Urinary bladder (tissue), 4 donors: ENCODE measurements around the gene UBAP2L. TPM values are rescaled to one million over a fixed set of nuclear protein-coding genes. Genes with fewer than 3 reads are reported as not detected.
"Not testable (repeated sequence)": the region's sequence is repeated elsewhere in the genome, so short reads cannot be mapped to it uniquely, and the experiment has no call there.

ENCODE experiments used
- DNase-seq: peaks from one replicate; pipeline ENCODE4 v3.0.0-alpha.2; 2015; ENCODE audit errors: extremely low spot score
- H3K27ac ChIP-seq: one replicate; pipeline ENCODE4 v1.5.1; 2013; ENCODE audit warnings: low read depth, mild to moderate bottlenecking, moderate library complexity
- H3K36me3 ChIP-seq: one replicate; pipeline ENCODE4 v1.6.1; 2013; ENCODE audit warnings: mild to moderate bottlenecking, moderate library complexity; ENCODE audit not compliant: insufficient read depth
- H3K4me1 ChIP-seq: one replicate; pipeline ENCODE4 v1.6.1; 2013; ENCODE audit warnings: mild to moderate bottlenecking, moderate library complexity; ENCODE audit not compliant: insufficient read depth
- H3K4me3 ChIP-seq: one replicate; pipeline ENCODE4 v1.5.1; 2013; ENCODE audit warnings: low read depth, low read length
- WGBS: extraction: QIAGEN DNeasy Blood & Tissue Kit; methylation state at CpG from one replicate; pipeline ENCODE4 v1.1.7; 2013; 5-methylcytosine and 5-hydroxymethylcytosine counted together
- polyA plus RNA-seq: library from polyadenylated mRNA; stranded (reverse); fragments of 200-250 nt; gene quantifications from one replicate; pipeline ENCODE4 v1.2.3, GENCODE V29; 2013
- total RNA-seq: library from RNA; depleted of rRNA; stranded (reverse); fragments of >200 nt; gene quantifications from one replicate; pipeline ENCODE4 v1.2.3, GENCODE V29; 2014
- donor health status: healthy with polysubstance abuse.
- donor health status: healthy.

The UBAP2L gene
- total and polyA plus RNA-seq, 2 donors = 74.7 to 91.2 TPM

DNA sequence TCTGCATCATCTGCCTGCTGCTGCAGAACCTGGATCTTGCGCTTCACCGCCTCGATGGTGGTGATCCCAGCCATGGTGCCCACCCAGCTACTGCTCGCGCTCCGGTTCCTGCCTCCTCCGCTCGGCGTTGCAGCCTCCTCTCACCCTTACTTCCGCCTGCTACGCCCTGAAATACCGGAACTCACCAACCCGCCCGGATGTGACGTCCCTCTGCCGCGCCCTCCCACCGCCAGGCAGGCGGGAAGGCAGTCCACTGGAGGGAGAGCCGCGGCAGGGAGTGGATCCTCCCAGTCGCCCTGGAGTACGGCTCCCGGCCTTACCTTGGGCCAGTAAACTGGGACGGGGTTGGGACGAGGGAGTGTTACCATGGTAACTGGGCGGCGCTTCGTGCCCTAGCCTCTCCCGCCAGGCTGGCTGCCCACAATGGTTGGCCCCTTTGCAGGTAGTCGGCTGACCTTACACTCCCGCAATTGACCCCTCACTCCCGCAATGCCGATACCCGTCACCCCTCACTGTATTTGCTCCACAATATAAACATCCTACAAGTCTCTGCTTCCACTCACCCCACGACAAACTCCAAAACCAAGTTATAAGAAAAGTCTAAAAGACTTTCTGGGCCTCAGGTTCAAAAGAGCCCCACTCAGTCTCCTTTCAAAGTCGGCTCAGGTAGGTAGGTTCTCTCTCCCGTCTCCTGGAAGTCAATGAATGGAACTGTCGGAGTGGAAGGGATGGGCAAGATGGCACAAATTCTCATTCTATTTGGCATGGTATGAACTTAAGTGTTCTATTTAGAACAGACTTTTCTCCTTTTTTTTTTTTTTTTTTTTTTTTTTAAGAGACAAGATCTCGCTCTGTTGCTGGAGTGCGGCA, 37.5 kb upstream of the UBAP2L start:
- H3K36me3 ChIP-seq = no peaks in the 10 kb centered on the region
- peak; percentile 87 for DNase-seq
- H3K27ac ChIP-seq = peak overlapping the region; percentile 93
- 5% methylated on average over 41 of the region's 41 CpGs for WGBS
- peak overlapping the region; percentile 67 for H3K4me3 ChIP-seq
- H3K4me1 ChIP-seq = no peaks in the 10 kb centered on the region

- Histone ChIP-seq H3K36me3 (no peaks in the 10 kb centered on the region), H3K27ac (no peak overlapping the region), H3K4me1 (no peaks in the 10 kb centered on the region), H3K4me3 (no peak overlapping the region)
- 40% methylated on average over 1 of the region's 1 CpG for WGBS
- DNase-seq = no peak
These were observed 34.6 kb upstream of the UBAP2L start for GRCh38 chr1:154186177-154186576.

- DNase-seq = no peak
- no peak overlapping the region for H3K27ac ChIP-seq
- 23% methylated on average over 2 of the region's 2 CpGs for WGBS
- H3K36me3 ChIP-seq = no peaks in the 10 kb centered on the region
- H3K4me3 ChIP-seq = no peak overlapping the region
- no peaks in the 10 kb centered on the region for H3K4me1 ChIP-seq
These were observed 33.8 kb upstream of the UBAP2L start for GRCh38 chr1:154186852-154187501.

DNA sequence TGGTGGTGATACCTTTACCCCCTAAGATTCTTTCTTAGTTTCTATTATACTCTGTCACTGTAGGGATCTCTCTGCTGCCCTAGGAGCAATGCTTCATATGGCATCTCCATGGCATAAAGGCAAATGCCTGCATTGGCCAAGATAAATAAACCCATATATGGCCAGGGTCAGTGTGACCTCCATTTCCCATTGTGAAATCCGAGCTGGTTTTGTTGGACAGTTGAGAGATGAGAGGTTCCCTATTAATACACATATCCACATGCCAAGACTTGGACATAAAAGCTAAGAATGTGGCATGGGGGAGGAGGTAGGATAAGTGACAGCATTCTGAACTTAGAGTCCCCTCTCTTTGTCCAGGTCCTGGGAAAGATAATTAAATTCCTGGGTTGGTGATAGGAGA, 30.2 kb upstream of the UBAP2L start:
- DNase-seq = no peak
- H3K36me3 ChIP-seq = no peaks in the 10 kb centered on the region
- H3K27ac ChIP-seq = no peak overlapping the region
- 19% methylated on average over 1 of the region's 1 CpG for WGBS
- H3K4me3 ChIP-seq = no peak overlapping the region
- no peaks in the 10 kb centered on the region for H3K4me1 ChIP-seq

DNA sequence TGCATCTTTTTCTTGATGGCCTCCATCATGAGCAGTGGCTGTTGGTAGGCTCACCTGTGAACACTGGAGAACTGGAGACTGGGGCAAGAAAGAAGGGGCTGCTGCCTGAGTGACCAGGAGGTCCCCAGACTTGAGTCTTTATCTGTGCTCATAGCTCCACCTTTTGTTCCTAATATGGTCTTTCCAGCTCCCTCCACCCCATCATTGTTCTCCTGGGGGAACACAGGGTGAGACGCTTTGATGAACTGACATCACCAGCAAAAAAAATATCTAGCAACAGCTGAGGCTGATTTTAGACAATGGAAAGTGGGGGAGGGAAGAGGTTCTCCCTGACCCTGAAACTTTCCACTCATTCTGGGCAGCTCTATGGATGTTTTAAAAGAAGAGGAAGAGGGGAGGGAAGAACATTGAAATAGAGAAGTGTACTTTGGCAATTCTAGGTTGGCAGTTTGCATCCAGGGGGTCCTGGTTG, 28.7 kb upstream of the UBAP2L start, which contains the start of gene TPM3:
TPM3 (minus strand) TSS at position 111 of the 472 bp plus-strand sequence; CDS start at position 29, 82 bp downstream.
- Histone ChIP-seq H3K4me3 (no peak within 1 kb of the TSS), H3K36me3 (no peaks in the 10 kb centered on the region), H3K27ac (no peak within 1 kb of the TSS), H3K4me1 (no peaks in the 10 kb centered on the region)
- no peak for DNase-seq
- 30% methylated on average over 1 of the region's 1 CpG for WGBS

GRCh38 chr1:154192476-154192875, 28.3 kb upstream of the UBAP2L start:
- Histone ChIP-seq H3K36me3 (no peaks in the 10 kb centered on the region), H3K4me1 (no peaks in the 10 kb centered on the region), H3K27ac (no peak overlapping the region), H3K4me3 (no peak overlapping the region)
- no peak for DNase-seq
- WGBS = 57% methylated on average over 3 of the region's 3 CpGs

- no peak for DNase-seq
- no peak overlapping the region for H3K27ac ChIP-seq
- no peaks in the 10 kb centered on the region for H3K4me1 ChIP-seq
- WGBS = 62% methylated on average over 8 of the region's 8 CpGs
- H3K36me3 ChIP-seq = no peaks in the 10 kb centered on the region
- no peak overlapping the region for H3K4me3 ChIP-seq
These were observed 26.9 kb upstream of the UBAP2L start for GRCh38 chr1:154193821-154194220.

- Histone ChIP-seq H3K4me3 (no peak overlapping the region), H3K4me1 (no peaks in the 10 kb centered on the region), H3K36me3 (no peaks in the 10 kb centered on the region), H3K27ac (no peak overlapping the region)
- 9% methylated on average over 5 of the region's 5 CpGs for WGBS
- peak; percentile 45 for DNase-seq
These were observed 21.8 kb upstream of the UBAP2L start for GRCh38 chr1:154198756-154199562.

- no peak for DNase-seq
- 86% methylated on average over 3 of the region's 3 CpGs for WGBS
- Histone ChIP-seq H3K4me3 (no peak overlapping the region), H3K36me3 (no peaks in the 10 kb centered on the region), H3K27ac (no peak overlapping the region), H3K4me1 (no peaks in the 10 kb centered on the region)
These were observed 21.2 kb upstream of the UBAP2L start for GRCh38 chr1:154199563-154199879.

DNA sequence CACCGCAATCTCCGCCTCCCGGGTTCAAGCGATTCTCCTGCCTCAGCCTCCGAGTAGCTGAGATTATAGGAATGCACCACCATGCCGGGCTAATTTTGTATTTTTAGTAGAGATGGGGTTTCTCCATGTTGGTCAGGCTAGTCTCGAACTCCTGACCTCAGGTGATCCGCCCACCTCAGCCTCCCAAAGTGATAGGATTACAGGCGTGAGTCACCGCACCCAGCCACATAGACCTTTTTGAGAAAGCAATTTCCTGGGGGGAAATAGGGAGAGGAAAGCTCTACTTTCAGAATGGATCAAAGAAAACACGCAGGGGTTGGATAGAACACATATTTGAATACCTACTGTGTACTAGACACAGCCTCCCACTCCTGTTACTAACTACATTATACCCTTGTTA, 15.0 kb upstream of the UBAP2L start:
- not testable (repeated sequence) for H3K27ac ChIP-seq, DNase-seq, H3K36me3 ChIP-seq, H3K4me3 ChIP-seq, H3K4me1 ChIP-seq
- 94% methylated on average over 11 of the region's 11 CpGs for WGBS

DNA sequence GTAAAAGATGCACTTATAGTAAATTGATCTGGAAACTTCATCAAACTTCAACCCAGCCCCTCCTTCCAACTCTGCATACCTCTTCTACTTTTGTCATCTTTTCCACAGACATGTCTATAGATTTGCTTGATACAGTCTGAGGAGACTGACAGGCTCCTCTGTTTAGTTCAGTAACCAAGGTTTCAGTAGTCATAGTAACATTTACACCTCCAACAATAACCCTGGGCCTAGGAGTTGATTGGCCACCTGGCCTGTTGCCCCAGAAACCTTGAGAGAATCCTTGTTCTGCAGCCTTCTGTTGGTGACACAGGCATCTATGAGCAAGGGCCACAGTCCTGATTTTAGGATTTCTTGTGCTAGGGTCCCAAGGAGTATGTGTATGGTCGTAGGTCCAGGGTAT, 14.6 kb upstream of the UBAP2L start, which contains the start of gene CFAP141:
CFAP141 (minus strand) TSS at position 138 of the 400 bp plus-strand sequence; CDS start at position 112, 26 bp downstream.
- Histone ChIP-seq H3K4me1 (no peaks in the 10 kb centered on the region), H3K27ac (no peak within 1 kb of the TSS), H3K4me3 (no peak within 1 kb of the TSS), H3K36me3 (peaks cover 6% of the 10 kb centered on the region)
- 78% methylated on average over 1 of the region's 1 CpG for WGBS
- DNase-seq = no peak

DNA sequence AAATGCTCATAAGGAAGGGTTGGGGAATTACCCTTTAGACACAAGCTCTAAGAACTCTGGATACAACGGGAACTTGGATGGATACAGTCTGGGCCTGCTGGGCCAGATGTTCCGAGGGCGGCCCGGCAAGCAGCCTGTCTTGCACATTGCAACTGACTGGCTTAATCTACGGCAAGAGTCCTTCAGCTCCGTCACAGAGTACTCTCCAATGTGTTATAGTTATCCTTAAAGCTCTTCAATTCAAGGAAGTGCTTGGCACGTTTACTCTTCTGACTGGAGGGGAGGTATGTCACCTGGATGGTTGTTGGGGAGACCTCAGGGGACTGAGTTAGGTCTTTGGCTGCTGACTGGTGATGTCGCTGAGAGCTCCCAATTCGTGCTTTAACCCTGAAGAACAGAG, 13.5 kb upstream of the UBAP2L start:
- Histone ChIP-seq H3K4me3 (no peak overlapping the region), H3K4me1 (no peaks in the 10 kb centered on the region), H3K36me3 (peaks cover 13% of the 10 kb centered on the region), H3K27ac (no peak overlapping the region)
- no peak for DNase-seq
- 85% methylated on average over 9 of the region's 9 CpGs for WGBS

DNA sequence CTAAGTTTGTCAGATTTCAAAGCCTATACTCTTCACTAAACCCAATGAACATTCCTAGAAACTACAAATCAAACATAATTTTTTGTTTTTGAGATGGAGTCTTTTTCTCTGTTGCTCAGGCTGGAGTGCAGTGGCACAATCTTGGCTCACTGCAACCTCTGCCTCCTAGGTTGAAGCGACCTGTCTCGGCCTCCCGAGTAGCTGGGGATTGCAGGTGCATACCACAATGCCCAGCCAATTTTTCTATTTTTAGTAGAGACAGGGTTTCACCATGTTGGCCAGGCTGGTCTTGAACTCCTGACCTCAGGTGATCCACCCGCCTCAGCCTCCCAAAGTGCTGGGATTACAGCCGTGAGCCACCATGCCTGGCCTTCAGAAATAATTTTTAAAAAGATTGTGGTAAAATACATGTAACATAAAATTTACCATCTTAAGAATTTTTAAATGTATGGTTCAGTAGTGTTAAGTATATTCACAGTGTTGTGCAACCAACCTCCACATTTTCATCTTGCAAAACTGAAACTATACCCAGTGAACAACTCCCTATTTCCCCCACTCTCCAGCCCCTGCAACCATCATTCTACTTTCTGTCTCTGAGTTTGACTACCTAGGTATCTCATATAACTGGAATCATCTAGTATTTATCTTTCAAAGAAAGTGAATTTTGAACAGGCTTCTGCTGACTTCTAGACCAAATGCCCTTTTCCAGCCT, 11.9 kb upstream of the UBAP2L start:
- 92% methylated on average over 5 of the region's 5 CpGs for WGBS
- no peak for DNase-seq
- Histone ChIP-seq H3K36me3 (peaks cover 20% of the 10 kb centered on the region), H3K27ac (no peak overlapping the region), H3K4me3 (no peak overlapping the region), H3K4me1 (no peaks in the 10 kb centered on the region)
